Transverse colon (tissue), 3 donors: ENCODE data around the gene ACACA.

Experiments
- CTCF ChIP-seq, 5 experiments: fragments of 200-600 bp in 3 of 5; fragments of 450-650 bp in 2 of 5; sonication (generic) in 3 of 5; IDR thresholded peaks; 1 replicate in 2 of 5; 2 replicates in 3 of 5; pipeline ENCODE4 v1.5.1; 2016 to 2017; ENCODE audit warnings: antibody characterized with exemption in 5 of 5, inconsistent platforms in 3 of 5, mild to moderate bottlenecking in 2 of 5, moderate library complexity in 1 of 5
- POLR2A ChIP-seq: fragments of 450-650 bp; IDR thresholded peaks from one replicate; pipeline ENCODE4 v1.6.1; 2016; ENCODE audit warnings: antibody characterized with exemption, mild to moderate bottlenecking, moderate library complexity

- TF ChIP-seq CTCF (IDR thresholded peaks at IDR 0.05), result no peak
- TF ChIP-seq POLR2A, result no peak
Measured at GRCh38 chr17:37450112-37450511, 43.5 kb upstream of the ACACA start.
